ENCODE data around the gene GRID2. TPM values are rescaled to one million over a fixed set of nuclear protein-coding genes. Genes with fewer than 3 reads are reported as not detected.

The GRID2 gene
- total RNA-seq, 1 donor from 2014 or later = 2.1 TPM

GRCh38 chr4:92968996-92969395 is 665.2 kb downstream of the GRID2 start:
- DNase-seq = no peak
- H3K27ac Mint-ChIP-seq (ENCODE audit: unreplicated experiment) = no peak overlapping the region
- TF ChIP-seq CTCF (IDR thresholded peaks at IDR 0.05; ENCODE audit: partially characterized antibody, unreplicated experiment) = no peak
- H3K9me3 Mint-ChIP-seq (ENCODE audit: unreplicated experiment) = no peaks in the 10 kb centered on the region
- H3K27me3 Mint-ChIP-seq (ENCODE audit: unreplicated experiment) = no peaks in the 10 kb centered on the region
- H3K4me1 Mint-ChIP-seq (ENCODE audit: low read depth, unreplicated experiment) = peaks cover 2% of the 10 kb centered on the region
- H3K36me3 Mint-ChIP-seq (ENCODE audit: unreplicated experiment) = no peaks in the 10 kb centered on the region
- no peak overlapping the region for H3K4me3 Mint-ChIP-seq (ENCODE audit: unreplicated experiment)

- Mint-ChIP-seq H3K9me3 (ENCODE audit: unreplicated experiment) (no peaks in the 10 kb centered on the region), H3K36me3 (ENCODE audit: unreplicated experiment) (no peaks in the 10 kb centered on the region), H3K4me3 (ENCODE audit: unreplicated experiment) (no peak overlapping the region), H3K4me1 (ENCODE audit: low read depth, unreplicated experiment) (no peaks in the 10 kb centered on the region), H3K27ac (ENCODE audit: unreplicated experiment) (no peak overlapping the region), H3K27me3 (ENCODE audit: unreplicated experiment) (no peaks in the 10 kb centered on the region)
- TF ChIP-seq CTCF (IDR thresholded peaks at IDR 0.05; ENCODE audit: partially characterized antibody, unreplicated experiment) = no peak
- no peak for DNase-seq
Measured at GRCh38 chr4:92969650-92970379, 666.0 kb downstream of the GRID2 start.

- Mint-ChIP-seq H3K36me3 (ENCODE audit: unreplicated experiment) (no peaks in the 10 kb centered on the region), H3K9me3 (ENCODE audit: unreplicated experiment) (no peaks in the 10 kb centered on the region), H3K4me3 (ENCODE audit: unreplicated experiment) (no peak overlapping the region), H3K4me1 (ENCODE audit: low read depth, unreplicated experiment) (no peaks in the 10 kb centered on the region), H3K27me3 (ENCODE audit: unreplicated experiment) (no peaks in the 10 kb centered on the region), H3K27ac (ENCODE audit: unreplicated experiment) (no peak overlapping the region)
- no peak for TF ChIP-seq CTCF (IDR thresholded peaks at IDR 0.05; ENCODE audit: partially characterized antibody, unreplicated experiment)
- no peak for DNase-seq
Measured at GRCh38 chr4:92970996-92971395, 667.2 kb downstream of the GRID2 start.

GRCh38 chr4:92988301-92988700 is 684.5 kb downstream of the GRID2 start:
- no peak for TF ChIP-seq CTCF (IDR thresholded peaks at IDR 0.05; ENCODE audit: partially characterized antibody, unreplicated experiment)
- H3K27me3 Mint-ChIP-seq (ENCODE audit: unreplicated experiment) = no peaks in the 10 kb centered on the region
- H3K27ac Mint-ChIP-seq (ENCODE audit: unreplicated experiment) = no peak overlapping the region
- no peak overlapping the region for H3K4me3 Mint-ChIP-seq (ENCODE audit: unreplicated experiment)
- peaks cover 4% of the 10 kb centered on the region for H3K4me1 Mint-ChIP-seq (ENCODE audit: low read depth, unreplicated experiment)
- no peak for DNase-seq
- no peaks in the 10 kb centered on the region for H3K36me3 Mint-ChIP-seq (ENCODE audit: unreplicated experiment)
- H3K9me3 Mint-ChIP-seq (ENCODE audit: unreplicated experiment) = peaks cover 2% of the 10 kb centered on the region

GRCh38 chr4:92992758-92993157 is 689.0 kb downstream of the GRID2 start:
- DNase-seq = no peak
- H3K36me3 Mint-ChIP-seq (ENCODE audit: unreplicated experiment) = no peaks in the 10 kb centered on the region
- no peaks in the 10 kb centered on the region for H3K9me3 Mint-ChIP-seq (ENCODE audit: unreplicated experiment)
- no peak for TF ChIP-seq CTCF (IDR thresholded peaks at IDR 0.05; ENCODE audit: partially characterized antibody, unreplicated experiment)
- H3K4me1 Mint-ChIP-seq (ENCODE audit: low read depth, unreplicated experiment) = peaks cover 9% of the 10 kb centered on the region
- H3K4me3 Mint-ChIP-seq (ENCODE audit: unreplicated experiment) = no peak overlapping the region
- no peaks in the 10 kb centered on the region for H3K27me3 Mint-ChIP-seq (ENCODE audit: unreplicated experiment)
- peak overlapping the region; percentile 17 for H3K27ac Mint-ChIP-seq (ENCODE audit: unreplicated experiment)
